ENCODE data around the gene CCDC7.

DNA sequence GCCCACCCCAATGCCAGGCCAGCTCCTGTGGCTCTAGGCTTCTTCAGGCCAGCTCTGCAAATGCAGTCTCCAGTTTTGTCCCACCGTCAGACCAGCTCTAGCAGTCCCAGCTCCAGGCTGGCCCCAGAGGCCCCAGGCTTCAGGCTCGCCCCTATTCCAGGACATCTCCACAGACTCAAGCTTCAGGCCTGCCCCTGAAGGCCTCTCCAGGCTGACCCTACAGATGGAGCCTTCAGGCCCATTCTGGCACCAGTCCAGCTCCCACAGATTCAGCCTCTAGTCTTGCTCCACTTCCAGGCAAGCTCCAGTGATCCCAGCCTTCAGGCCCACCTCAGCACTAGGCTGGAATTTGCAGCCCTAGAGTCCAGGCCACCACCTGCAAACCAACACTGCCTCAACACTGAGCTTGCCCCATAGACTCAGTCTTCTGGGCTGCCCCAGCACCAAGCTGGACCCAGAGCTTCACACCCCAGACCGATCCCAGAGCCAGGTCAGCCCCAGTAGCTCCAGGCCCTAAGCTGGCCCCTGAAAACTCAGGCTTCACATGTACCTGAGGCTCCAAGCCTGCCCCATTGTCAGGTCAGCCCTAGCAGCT, 341.8 kb downstream of the CCDC7 start:
- TF ChIP-seq POLR2A (IDR thresholded peaks at IDR 0.05; ENCODE audit: low read length) = no peak
- no peak for TF ChIP-seq GATA1 (IDR thresholded peaks at IDR 0.05; ENCODE audit: low read depth, low read length)
